BLaER1 treated with 17β-estradiol and CSF1 and Interleukin-3, amounts not matched to agents 10 nM and 100 nM (cell line): ENCODE measurements around the gene KIAA1328.

Source experiments
- H3K27ac ChIP-seq, 11 experiments: shearing (Covaris generic); formaldehyde crosslinking; 2 replicates each; pipeline ENCODE4 v1.8.1; 2022
- H3K27me3 ChIP-seq, 11 experiments: shearing (Covaris generic); formaldehyde crosslinking; 2 replicates each; pipeline ENCODE4 v1.8.1; 2022
- H3K36me3 ChIP-seq, 11 experiments: shearing (Covaris generic); formaldehyde crosslinking; 2 replicates each; pipeline ENCODE4 v1.8.1; 2022
- H3K4me1 ChIP-seq, 10 experiments: shearing (Covaris generic); formaldehyde crosslinking; 2 replicates each; pipeline ENCODE4 v1.8.1; 2022
- H3K4me2 ChIP-seq, 11 experiments: shearing (Covaris generic); formaldehyde crosslinking; 2 replicates each; pipeline ENCODE4 v1.8.1; 2022
- H3K4me3 ChIP-seq, 10 experiments: shearing (Covaris generic); formaldehyde crosslinking; 2 replicates each; pipeline ENCODE4 v1.8.1; 2022
- H3K9ac ChIP-seq, 11 experiments: shearing (Covaris generic); formaldehyde crosslinking; 2 replicates each; pipeline ENCODE4 v1.8.1; 2022
- H3K9me3 ChIP-seq, 11 experiments: shearing (Covaris generic); formaldehyde crosslinking; replicated peaks in 1 of 11; 2 replicates each; pipeline ENCODE4 v1.8.1; 2022
- H4K20me1 ChIP-seq, 11 experiments: shearing (Covaris generic); formaldehyde crosslinking; 2 replicates each; pipeline ENCODE4 v1.8.1; 2022
- Cebpa-rat ChIP-seq, 11 experiments: shearing (Covaris generic); IDR thresholded peaks; 2 replicates each; pipeline ENCODE4 v1.8.1; 2022

KIAA1328 gene

DNA sequence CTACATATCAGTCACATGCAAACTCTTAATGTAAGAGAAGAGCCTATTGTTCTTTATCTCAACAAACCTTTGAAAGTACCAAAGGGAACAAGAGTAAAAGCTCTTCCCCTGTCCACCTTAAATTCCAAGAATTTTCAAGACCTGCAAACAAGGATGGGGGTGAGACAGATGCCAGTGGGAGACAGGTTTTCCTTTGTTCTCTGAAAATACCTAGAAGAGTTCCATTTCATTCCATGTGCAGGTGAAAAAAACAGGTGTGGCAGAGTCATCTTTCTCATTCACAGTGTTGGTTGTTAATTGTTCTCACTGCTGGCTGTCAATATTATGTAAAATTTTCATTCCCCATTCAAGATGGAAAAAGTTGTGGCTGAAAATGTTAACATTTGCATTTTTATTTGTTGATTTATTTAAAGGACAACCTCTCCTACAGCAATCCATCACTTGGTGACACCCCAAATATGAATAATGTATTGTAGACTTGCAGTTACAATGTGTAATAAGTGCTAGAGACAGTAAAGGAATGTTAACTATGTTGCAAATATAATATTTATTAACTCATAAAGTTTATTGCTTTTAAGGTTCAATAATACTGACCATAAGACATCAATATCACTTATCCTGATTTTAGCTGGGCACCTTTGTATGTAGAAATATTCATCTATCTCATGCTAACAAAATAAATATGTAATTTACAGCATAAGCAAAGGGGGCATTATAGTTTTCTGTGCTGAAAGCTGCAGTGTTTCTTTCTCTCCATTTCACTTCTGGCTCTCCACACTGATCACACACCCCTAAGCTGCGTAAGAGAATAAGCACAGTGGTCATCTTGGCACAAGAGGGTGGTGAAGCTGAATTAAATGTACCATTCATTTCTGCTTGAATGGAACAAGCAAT, 347.0 kb downstream of the KIAA1328 start:
- no peak for TF ChIP-seq Cebpa-rat (IDR thresholded peaks at IDR 0.05)
- Histone ChIP-seq H3K4me3 (no peak overlapping the region), H3K4me1 (no peaks in the 10 kb centered on the region), H4K20me1 (no peaks in the 10 kb centered on the region), H3K4me2 (no peak overlapping the region), H3K9me3 (no peaks in the 10 kb centered on the region), H3K27me3 (no peaks in the 10 kb centered on the region), H3K27ac (no peak overlapping the region), H3K9ac (no peak overlapping the region), H3K36me3 (peaks cover 0 to 6% (median 0%) of the 10 kb centered on the region in 11 experiments; a peak in 2 of 22 replicates)

DNA sequence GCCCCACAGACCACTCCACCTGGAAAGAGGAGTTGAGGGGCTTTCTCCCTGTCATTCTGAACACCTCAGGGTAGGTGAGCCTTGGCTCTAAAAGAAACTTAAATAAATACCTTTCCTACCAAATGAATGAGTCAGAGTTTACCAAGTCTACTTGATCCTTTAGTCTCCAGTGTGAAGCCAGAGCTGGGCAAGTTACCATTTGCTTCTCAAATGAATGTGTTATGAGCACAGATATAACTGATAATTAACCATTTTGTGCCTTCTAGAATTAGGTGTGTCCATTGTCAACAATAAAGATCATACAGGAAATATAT, 347.7 kb downstream of the KIAA1328 start:
- Histone ChIP-seq H4K20me1 (no peaks in the 10 kb centered on the region), H3K9me3 (no peaks in the 10 kb centered on the region), H3K4me2 (no peak overlapping the region), H3K4me1 (no peaks in the 10 kb centered on the region), H3K9ac (no peak overlapping the region), H3K27me3 (no peaks in the 10 kb centered on the region), H3K36me3 (peaks cover 0 to 6% (median 0%) of the 10 kb centered on the region in 11 experiments; a peak in 2 of 22 replicates), H3K4me3 (no peak overlapping the region), H3K27ac (no peak overlapping the region)
- TF ChIP-seq Cebpa-rat (IDR thresholded peaks at IDR 0.05): no peak

DNA sequence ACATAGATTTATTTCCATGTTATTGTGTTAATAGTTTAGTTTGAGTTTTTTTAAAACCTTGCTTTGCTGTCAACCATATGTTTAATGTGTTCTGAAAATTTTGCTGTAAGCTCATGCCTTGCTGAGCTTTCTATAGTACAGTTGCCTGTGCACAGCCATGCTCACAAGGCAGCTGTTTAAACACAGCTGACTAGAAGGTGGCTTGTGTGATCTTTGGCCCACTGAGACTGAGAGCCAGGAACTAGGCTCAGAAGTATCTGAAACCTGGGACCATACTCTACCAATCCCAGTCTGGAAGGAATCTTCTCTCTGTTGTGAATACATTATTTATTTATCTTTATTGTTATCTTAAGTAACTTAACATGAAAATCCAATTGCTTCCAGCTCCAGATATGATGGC, 350.5 kb downstream of the KIAA1328 start:
- 0 out of 22 replicates have a peak, but pooled peaks cover 0 to 4% (median 0%) of the 10 kb centered on the region in 11 experiments for H3K36me3 ChIP-seq
- no peak for TF ChIP-seq Cebpa-rat (IDR thresholded peaks at IDR 0.05)
- no peaks in the 10 kb centered on the region for H3K27me3 ChIP-seq
- H3K27ac ChIP-seq: no peak overlapping the region
- no peak overlapping the region for H3K4me2 ChIP-seq
- no peaks in the 10 kb centered on the region for H3K9me3 ChIP-seq
- no peak overlapping the region for H3K9ac ChIP-seq
- no peaks in the 10 kb centered on the region for H4K20me1 ChIP-seq
- H3K4me3 ChIP-seq: no peak overlapping the region
- no peaks in the 10 kb centered on the region for H3K4me1 ChIP-seq

DNA sequence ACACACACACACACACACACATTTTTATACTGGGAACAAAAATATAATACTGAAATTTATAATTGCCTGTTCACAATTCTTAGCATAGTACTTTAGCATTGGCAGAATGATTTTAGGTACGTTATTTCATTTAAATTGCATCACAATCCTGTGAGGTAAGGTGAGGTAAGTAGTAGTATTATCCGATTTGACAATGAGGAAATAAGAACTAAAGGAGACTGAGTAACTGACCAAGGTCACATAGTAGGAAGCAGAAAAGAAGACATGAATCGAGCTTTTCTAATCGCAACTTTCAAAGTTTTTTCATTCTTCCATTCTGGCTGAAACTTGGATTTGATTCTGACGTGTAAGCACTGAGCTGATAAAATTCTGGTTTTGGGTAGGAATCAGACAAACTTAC, 351.2 kb downstream of the KIAA1328 start:
- no peak overlapping the region for H3K9ac ChIP-seq
- TF ChIP-seq Cebpa-rat (IDR thresholded peaks at IDR 0.05): no peak
- no peaks in the 10 kb centered on the region for H3K4me1 ChIP-seq
- H4K20me1 ChIP-seq: no peaks in the 10 kb centered on the region
- H3K27me3 ChIP-seq: no peaks in the 10 kb centered on the region
- no peaks in the 10 kb centered on the region for H3K36me3 ChIP-seq
- no peaks in the 10 kb centered on the region for H3K9me3 ChIP-seq
- H3K27ac ChIP-seq: no peak overlapping the region
- H3K4me2 ChIP-seq: no peak overlapping the region
- no peak overlapping the region for H3K4me3 ChIP-seq

DNA sequence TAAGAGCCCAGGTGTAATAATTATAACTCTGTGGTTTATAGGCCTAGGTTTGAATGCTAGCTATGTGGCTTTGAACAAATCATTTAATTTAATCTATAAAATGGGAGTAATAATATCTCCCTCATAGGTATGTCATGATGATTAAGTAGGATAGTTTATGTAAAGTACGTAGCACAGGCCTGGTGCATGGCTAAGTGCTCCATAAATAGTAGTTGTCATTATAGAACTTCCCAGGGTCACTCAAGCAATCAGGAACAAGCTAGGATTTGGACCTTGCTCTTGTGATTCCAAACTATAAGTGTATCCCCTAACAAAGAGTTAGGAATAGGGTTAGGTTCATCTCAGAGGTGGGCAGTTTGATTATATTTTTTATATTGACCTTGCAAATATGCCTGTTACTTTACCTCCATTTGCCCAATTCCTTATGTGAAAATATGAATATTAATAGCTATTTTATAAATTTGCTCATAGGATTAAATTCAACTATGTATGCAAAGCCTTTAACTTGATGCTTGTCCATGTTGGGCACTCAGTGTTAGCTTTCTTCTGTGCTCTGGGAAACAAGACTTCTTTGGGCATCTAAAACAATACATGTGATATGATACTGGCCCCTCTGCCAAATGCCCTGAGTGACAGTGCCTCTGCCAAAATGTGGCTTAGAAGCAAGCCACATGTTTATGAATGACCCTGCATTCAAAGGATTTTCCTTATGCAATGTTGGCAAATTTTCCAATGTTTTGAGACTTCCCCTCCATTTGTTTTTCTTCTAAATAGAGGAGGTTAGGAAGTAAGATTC, 353.6 kb downstream of the KIAA1328 start:
- Histone ChIP-seq H3K4me3 (no peak overlapping the region), H3K9me3 (no peaks in the 10 kb centered on the region), H3K4me2 (no peak overlapping the region), H3K27ac (no peak overlapping the region), H4K20me1 (no peaks in the 10 kb centered on the region), H3K27me3 (no peaks in the 10 kb centered on the region), H3K4me1 (no peaks in the 10 kb centered on the region), H3K36me3 (no peaks in the 10 kb centered on the region), H3K9ac (no peak overlapping the region)
- no peak for TF ChIP-seq Cebpa-rat (IDR thresholded peaks at IDR 0.05)

DNA sequence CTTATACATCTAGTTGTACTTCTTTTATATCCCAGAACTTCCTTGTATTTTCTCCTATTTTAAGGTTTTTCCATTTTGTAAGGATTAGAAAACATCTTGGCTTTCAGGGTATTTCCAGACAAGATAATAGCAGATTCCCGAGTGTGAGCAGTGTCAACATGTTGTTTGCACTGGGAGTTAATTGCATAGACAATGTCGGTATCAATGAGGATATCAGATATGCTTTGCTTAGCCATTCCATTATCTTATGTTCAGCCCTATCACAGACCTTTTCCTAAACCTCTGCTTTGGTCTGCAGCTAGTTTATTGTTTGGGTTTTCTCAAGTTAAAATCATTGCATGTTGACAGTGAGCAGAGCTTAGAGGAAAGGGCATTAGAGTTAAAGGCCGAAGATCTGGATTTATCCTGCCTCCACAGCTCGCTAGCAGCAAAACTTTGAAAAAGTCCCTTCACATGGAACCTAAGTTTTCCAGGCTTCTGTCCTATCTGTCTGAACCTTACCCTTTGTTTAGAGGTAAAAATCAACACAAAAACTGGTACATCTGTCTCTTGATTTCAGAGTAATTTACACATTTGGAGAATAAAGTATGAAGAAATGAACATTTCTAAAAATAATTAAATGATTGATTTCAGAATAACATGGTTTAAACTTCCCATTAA, 355.4 kb downstream of the KIAA1328 start:
- Histone ChIP-seq H4K20me1 (no peaks in the 10 kb centered on the region), H3K36me3 (no peaks in the 10 kb centered on the region), H3K4me2 (no peak overlapping the region), H3K4me3 (no peak overlapping the region), H3K4me1 (no peaks in the 10 kb centered on the region), H3K9ac (no peak overlapping the region), H3K9me3 (no peaks in the 10 kb centered on the region), H3K27ac (no peak overlapping the region), H3K27me3 (no peaks in the 10 kb centered on the region)
- TF ChIP-seq Cebpa-rat (IDR thresholded peaks at IDR 0.05): no peak

DNA sequence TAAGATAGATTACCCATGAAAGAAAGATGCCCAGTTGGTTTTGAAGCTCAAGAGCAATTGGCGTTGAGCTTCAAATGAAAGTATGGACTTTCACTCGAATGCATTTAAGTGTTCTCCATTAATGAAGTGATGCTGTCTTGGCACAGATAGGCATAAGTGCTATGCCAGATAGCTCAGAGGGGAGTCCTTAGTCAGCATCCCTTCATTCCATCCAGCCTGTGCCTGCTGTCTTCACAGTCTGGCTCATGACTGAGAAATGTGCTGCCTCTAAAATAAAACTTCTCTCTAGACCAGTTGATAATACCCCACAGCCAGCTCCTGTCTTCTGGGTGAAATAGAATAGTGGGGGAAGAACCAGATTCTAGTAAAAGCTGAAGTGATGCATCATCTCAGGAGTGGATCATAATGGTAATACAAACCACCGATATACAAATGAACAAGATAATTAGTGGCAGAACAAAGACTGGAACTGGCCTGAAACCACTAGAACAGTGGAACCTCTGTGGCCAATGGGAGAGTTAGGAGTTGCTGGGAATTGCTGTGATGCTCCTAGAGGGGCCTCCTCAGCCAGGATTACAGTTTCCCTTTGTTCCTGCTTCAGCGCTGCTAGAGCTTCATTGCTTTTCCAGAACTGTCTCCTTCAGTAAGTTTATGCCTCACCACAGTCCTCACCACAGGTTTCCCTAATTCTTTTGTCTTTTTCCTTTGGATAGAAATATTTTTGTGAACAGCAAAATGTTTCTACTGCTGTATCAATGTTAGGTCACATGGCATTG, 359.3 kb downstream of the KIAA1328 start:
- no peaks in the 10 kb centered on the region for H3K36me3 ChIP-seq
- no peak overlapping the region for H3K4me3 ChIP-seq
- no peak overlapping the region for H3K4me2 ChIP-seq
- H4K20me1 ChIP-seq: no peaks in the 10 kb centered on the region
- H3K27me3 ChIP-seq: no peaks in the 10 kb centered on the region
- no peak overlapping the region for H3K9ac ChIP-seq
- no peak for TF ChIP-seq Cebpa-rat (IDR thresholded peaks at IDR 0.05)
- no peaks in the 10 kb centered on the region for H3K9me3 ChIP-seq
- H3K27ac ChIP-seq: no peak overlapping the region
- no peaks in the 10 kb centered on the region for H3K4me1 ChIP-seq

DNA sequence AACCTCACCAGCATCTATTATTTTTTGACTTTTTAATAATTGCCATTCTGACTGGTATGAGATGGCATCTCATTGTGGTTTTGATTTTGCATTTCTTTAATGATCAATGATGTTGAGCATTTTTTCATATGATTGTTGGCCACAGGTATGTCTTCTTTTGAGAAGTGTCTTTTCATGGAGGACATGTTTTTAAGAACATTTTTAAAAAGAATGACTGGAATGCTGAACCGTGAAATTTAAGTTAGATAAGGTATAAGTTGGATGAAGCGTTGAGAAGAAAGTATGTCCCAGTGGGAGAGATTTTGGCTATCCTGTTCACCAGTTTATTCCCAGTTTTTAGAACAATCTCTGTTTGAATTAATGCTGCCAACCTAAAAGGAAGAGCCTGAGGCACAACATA, 370.8 kb downstream of the KIAA1328 start:
- Histone ChIP-seq H3K27me3 (no peaks in the 10 kb centered on the region), H3K36me3 (peaks cover 0 to 4% (median 0%) of the 10 kb centered on the region in 11 experiments; a peak in 2 of 22 replicates), H3K4me3 (no peak overlapping the region), H3K4me1 (peaks cover 0 to 21% (median 0%) of the 10 kb centered on the region in 10 experiments; a peak in 4 of 20 replicates), H4K20me1 (no peaks in the 10 kb centered on the region), H3K27ac (no peak overlapping the region), H3K4me2 (no peak overlapping the region), H3K9ac (no peak overlapping the region), H3K9me3 (peaks cover 11 to 26% (median 18%) of the 10 kb centered on the region in 11 experiments)
- no peak for TF ChIP-seq Cebpa-rat (IDR thresholded peaks at IDR 0.05)

DNA sequence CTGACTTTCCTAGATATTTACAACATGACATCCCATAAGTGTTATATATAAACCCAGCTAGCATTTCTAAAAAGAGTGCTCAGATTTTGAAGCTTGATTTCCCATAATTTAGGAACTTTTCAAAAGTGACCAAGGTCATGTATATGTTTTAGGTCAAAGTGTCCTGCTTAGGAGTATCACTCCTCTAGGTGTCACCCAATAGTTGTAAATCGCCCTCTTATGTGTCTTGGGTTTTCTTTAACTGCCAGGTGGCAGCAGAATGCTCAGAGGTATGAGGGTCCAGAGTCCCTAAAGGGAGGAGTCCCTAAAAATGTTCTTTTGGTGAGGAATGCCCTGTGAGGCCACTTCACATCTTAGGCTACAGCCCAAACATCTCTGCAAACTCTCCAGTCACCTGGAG, 378.4 kb downstream of the KIAA1328 start:
- no peaks in the 10 kb centered on the region for H4K20me1 ChIP-seq
- no peak overlapping the region for H3K4me3 ChIP-seq
- no peak overlapping the region for H3K27ac ChIP-seq
- no peaks in the 10 kb centered on the region for H3K4me1 ChIP-seq
- no peak overlapping the region for H3K4me2 ChIP-seq
- no peak for TF ChIP-seq Cebpa-rat (IDR thresholded peaks at IDR 0.05)
- H3K9ac ChIP-seq: no peak overlapping the region
- H3K9me3 ChIP-seq: peaks cover 9 to 17% (median 13%) of the 10 kb centered on the region in 11 experiments
- peaks cover 0 to 3% (median 0%) of the 10 kb centered on the region in 11 experiments; a peak in 2 of 22 replicates for H3K36me3 ChIP-seq
- no peaks in the 10 kb centered on the region for H3K27me3 ChIP-seq
